NCI-H2196 (cell line): ENCODE measurements around the gene ASIC2.

Source experiments
- DNase-seq: peaks from one replicate; lab custom pipeline; 2025; ENCODE audit not compliant: unreplicated experiment; lab: John Stamatoyannopoulos, UW

ASIC2 gene

DNA sequence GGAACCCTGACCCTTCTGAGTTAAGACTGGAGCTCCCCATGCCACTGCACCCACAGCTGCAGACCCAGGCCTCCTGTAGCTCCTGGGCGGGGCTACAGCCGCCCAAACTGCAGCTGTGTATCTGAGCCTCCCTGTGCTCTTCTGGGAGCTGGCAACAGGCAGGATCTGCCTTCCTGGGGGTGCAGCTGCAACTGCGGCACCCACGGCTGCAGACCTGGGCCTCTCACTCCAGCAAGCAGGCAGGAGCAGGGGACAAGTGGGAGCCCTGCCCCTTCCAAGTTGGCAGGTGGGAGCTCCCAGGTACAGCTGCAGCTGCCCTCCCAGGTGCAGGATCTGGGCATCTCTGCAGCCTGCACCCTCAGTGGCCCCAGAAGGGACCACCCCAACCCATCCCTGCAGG, 259.9 kb downstream of the ASIC2 start:
- DNase-seq: no peak

DNA sequence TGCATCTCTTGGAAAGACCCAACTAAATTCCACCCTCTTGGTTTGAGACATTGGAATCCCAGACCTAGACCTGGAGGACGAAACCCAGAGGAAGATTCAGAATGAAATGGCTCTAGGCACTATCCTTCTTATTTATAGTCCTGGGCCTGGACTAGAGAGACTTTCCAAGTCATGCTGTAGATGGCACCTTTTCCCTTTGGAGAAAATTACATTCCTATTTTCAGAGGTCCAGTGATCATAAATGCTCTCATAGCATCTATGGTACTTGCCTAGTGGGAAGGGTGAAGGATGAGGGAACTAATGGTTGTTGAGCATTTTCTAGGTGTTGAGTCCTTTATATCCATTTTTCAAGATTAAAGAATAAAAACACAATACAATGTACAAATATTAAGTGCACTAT, 264.3 kb downstream of the ASIC2 start:
- DNase-seq: no peak

DNA sequence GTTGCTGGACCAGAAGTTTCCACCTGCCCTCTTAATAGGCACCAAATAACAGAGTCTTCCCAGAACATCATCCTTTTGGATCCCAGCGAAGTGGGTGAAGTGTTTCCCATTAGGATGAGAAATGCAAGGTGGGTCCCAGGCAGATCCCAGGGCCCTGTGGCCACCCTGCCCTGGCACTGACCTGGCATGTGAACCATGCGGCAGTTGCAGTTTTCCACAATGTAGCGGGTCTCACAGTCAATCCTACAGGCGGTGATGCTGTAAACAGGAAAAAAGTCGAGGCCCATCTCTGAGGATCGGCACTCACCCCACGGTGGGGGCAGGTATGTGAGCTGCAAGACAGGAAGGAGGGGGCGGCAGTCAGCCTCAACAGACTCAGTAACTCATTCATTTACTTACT, 265.0 kb downstream of the ASIC2 start:
- DNase-seq: no peak

DNA sequence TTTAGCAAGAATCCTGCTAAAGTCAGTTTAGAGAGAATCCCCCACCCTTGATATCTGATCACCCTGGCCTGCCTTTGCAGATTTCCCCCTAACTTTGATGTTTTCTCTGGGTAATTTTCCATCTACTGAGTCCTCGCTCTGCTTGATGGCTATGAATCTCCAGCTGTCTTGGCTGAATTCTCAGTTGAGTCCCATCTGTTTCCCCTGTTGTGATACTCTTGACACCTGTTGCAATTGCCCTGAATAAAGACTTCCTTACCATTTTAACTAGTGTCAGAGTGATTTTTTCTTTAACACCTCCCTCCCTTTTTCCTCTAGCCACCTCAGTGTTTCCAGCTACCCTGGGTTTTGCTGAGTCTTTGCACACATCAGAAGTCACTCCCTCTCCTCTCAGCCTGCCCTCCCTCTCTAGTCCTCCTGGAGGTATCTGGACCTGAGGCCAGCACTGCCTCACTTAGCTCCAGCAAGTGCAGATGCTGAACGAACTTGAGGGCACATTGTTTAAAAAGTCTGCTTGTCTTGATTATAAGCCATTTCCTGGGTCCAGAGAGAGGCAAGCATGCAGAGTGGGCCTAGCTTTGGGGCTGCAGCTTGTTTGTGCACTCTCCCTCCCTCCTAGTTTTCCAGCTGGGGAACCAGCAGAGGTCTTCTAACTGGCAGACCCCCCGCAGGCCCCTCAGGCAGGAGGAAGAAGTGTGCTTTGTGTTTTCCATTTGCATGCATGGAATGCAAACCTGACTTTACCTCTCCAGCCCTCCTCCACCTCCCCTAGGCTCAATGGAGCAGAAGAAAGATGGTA, 268.2 kb downstream of the ASIC2 start:
- DNase-seq: no peak

DNA sequence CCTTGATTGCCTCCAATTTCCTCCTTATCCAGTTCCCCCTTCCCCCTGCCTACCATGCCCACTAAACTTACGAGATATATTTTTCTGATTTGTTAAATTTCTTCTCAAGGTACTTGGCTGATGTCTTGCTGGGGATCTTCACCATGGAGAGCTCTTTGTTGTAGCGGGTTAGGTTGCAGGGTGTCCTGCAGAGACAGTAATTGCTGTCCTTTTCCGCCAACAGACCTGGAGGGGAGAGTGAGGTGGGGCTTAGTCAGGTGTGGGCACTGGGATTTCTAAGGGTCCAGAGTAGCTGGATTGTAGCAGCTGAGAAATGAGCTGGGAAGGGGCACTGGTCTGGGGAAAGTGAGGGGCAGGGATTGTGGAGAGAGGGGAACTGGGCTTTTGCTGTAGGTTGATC, 269.3 kb downstream of the ASIC2 start:
- DNase-seq: no peak

DNA sequence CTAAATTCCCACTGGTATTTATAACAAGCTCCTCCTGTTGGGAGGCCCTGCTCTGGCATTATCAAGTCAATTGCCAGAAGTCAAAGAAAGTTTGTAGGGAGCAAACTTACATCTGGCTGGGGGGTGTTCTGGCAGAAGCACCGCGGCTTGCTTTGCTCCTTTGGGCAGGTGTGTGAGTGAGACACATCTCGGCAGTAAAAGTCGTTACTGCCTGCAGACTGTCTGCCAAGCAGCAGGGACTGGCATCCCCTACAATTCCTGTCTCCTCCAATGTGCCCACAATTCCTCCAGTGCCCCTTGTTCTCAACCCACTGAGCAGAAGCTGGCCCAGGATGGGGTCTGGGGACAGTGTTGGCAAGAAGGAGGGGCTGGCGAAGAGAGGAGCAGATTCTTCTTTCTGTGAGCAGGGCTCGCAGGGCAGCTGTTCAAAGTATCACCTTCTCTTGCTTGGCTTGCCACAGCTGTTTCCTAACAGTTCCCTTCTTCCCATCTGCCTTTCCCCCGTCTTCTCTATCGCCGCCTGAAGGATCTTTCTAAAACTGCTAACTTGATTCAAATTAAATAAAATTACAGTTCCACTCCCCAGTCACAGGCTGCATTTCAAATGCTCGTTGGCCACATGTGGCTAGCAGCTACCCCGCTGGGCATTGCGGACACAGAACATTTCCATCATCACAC, 271.2 kb downstream of the ASIC2 start:
- no peak for DNase-seq

DNA sequence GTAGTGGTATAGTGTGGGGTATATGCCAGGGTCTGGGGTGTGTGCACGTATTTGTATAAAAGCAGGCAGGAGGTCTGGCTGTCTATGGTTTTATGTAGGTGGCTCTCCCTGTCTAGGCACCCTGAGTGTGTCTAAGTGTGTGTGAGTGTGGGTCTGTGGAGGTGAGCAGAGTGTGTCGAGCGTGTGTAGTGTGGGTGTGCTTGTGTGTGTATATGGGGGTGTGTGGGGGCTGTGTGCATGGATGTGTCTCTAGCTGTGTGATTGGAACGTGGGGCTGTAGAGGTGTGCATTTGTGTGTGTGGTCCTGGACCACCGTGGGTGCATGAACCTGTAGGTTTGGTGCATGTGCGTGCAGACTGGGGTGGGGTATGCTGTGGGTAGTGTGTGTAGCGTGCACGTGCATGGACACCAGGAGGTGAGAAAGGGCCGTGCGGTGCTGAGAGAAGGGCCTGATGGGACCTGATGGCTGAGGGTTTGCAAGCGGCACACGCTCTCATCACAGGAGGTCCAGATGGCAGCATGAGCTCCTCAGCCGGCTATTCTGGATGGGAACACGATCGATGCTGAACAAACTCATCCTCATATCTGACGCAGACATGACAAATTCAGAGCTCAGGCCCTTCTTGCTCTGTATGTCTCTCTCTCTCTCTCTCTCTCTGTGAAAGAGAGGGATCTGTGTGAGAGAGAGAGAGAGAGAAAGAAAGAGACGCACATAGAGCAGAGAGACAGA, 273.8 kb downstream of the ASIC2 start:
- DNase-seq: no peak

DNA sequence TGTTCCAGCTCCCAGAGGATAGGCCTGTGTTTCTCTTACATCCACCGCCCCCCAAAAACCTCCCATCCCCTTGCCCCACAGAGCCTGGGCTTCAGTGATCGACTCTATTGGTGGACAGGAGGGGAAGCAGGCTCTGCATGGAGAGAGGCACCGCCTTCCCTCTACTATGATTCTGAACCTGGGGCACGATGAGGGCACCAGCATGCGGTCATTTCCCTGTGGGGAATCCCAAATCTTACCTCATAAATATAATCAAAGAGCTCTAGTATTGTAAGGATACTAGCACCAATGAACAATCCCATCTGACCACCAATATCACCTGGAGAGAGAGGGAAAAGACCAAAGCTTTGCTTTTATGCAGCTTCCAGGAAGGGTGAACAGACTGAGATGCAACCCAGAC, 275.7 kb downstream of the ASIC2 start:
- DNase-seq: no peak

DNA sequence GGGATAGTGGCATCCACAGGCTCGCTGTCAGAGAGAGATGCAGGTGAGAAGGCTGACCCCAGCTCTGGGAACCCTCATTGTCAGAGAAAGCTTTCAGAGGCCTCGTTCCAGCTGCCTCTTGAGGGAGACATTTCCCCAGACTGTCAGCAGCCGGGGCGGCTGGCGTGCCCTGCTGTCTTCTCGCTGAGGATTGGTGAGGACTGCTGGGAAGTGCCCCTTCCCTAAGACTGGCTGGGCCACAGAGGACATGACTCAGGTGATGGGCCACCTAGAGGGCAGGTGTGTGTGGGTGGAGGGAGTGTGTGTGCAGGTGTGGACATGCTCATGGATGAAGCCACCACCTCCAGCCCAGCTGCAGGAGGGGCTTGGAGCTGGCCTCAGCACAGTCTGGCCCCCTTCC, 276.2 kb downstream of the ASIC2 start:
- no peak for DNase-seq

DNA sequence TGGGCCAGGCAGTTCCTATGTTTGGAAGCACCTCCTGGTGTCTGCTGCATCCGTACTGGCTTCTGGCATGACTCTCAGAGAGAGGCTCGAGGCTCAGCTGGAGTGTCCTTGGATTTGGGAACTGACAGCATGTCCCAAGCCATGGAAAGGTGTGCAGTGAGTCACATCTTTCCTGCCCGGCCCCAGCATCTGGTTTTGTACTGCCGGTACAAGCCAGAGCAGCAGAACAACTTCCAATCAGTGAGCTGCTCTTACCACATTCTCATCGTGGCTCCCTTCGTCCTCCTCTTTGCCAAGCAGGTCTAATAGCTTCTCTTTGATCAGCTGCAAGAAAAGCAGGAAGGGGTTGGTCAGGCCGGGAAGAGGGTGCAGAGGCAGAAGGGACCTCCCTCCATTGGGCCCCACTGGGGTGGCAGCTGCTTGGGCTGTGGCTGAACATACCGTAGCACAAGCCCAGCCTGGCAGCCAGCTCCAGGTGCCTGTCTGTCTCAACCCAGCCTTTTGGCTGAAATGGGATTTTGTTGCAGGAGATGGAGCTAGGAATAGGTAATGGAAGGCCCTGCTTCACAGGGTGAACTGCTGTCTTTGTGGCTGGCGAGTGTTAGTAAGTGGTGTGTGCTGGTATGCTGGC, 277.3 kb downstream of the ASIC2 start:
- DNase-seq: no peak

DNA sequence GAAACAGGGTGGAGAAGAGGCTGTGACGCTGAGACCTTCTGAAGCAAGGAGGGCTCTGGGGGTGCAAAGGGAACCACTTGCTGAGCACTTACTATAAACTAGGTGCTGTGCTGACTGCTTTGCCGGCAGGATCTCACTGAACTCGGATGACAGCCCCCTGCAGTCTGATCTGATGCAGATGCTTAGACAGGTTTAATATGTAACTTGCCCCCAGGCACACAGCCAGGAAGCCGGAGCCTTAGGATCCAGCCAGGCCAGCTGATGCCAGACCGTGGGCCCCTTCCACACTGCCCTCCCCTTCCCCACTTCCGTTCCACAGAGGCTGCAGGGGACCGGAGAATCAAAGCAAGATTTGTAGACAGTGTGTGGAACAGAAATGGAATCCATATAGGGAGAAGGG, 278.3 kb downstream of the ASIC2 start:
- no peak for DNase-seq

DNA sequence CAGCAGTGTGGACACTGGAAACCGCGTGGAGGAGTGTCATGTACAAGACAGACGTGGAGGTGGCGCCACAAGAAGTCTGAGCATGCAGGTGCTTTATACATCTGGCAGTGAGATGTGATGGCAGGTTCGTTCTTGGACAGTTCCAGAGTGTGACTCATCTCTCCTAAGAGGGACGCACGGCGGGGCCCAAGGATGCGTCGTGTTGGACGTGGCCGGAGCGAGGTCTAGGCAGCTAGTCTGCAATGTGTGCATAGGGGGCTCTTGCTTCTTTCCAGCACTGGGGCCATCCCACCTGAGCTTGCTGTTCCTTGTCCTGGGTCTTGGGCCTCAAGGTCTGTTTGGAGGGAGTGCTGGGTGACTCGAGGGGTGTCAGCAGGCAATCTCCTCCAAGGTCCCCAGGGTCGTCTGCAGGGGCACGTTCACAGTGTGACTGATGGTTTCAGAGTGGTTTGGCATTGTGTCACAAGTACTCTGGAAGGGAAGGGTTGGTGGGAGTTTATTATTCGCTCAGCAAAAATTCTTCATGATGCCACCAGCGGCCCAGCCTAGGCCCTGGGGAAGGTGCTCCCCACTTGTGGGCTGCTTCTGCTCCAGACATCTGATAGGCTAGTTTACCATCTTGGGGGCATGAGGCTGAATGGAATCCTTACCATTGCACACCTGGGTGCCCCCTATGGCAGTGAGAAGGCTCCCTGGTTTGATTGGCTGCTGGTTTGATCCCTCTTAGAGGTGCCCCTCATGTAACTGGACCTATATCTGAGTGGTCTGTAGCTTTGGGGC, 279.3 kb downstream of the ASIC2 start:
- DNase-seq: no peak

DNA sequence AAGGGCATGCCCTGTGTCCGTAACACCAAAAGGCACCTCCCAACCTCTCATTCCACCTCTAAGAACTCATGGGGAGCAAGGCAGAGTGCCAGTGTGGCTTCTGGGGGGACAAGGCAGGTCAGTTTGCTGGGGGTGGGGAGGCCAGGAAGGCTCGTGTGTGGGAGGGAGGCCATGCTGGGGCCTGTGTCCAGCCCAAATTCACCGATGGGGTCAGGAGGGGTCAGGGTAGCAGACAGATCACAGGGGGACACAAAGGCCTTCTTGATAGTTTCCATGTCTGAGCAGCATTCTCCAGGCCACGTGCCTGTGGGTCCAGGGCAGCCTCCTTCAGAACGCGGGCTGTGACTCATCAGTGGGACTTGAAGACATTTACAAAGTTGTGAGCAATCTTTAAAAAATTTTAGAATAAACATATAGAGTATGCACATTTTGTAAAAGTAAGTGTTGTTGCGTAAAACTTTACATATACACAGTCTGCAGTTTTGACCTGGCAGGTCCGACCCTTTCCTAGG, 280.5 kb downstream of the ASIC2 start:
- DNase-seq: no peak

DNA sequence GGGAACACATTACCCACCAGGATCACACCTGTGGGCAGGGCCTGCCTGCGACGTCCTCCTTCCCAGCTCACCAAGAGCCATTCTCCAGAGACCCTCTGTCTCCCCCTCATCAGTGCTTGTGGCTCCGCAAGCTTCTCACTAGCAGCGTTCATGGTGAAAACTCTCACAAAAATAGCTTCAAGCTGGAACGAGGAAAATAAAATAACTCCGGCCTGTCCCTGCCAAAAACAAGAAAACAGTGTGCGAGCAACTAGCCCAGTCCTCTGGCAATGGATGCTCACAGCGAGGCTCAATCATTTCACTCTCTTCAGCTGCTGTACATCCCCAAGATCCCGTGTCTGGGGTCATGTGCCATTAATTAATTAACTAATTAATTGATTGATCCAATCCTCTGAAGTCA, 283.5 kb downstream of the ASIC2 start:
- DNase-seq: no peak

DNA sequence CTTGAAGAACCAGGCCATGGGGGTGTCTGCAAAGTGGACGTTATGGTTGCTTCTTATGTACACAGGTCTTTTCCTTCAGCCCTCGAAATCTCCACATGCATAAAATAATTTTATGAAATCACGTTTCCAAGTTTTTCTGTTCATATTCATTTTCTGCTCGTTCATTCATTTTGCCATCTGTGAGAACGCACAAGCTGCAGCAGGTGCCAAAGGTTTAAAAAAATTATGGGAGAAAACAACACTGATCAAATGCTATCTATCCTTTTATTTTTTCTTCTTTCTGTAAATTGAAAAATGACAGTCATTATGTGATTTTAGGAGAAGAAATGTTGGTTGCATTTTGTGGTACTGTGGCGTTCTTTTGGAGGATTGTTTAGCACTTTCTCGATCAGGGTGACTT, 285.9 kb downstream of the ASIC2 start:
- no peak for DNase-seq

DNA sequence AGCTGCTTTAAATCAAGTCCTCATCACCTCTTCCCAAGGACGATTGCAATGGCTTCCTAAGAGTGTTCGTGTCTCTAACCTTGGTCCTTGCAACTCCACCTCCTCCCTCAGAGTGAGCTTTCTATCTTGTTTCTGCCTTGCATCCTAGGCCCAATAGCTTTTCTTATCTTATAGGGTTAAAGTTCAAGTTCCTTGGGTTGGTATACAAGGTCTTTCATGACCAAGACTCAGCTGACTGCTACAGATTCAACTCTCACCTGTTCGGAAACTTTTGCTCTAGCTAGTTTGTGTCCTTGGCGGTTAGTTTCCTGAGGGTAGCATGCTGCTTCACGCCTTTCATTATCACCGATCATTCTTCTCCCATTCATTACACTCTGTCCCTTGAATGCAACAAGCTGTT, 290.8 kb downstream of the ASIC2 start:
- DNase-seq: no peak

DNA sequence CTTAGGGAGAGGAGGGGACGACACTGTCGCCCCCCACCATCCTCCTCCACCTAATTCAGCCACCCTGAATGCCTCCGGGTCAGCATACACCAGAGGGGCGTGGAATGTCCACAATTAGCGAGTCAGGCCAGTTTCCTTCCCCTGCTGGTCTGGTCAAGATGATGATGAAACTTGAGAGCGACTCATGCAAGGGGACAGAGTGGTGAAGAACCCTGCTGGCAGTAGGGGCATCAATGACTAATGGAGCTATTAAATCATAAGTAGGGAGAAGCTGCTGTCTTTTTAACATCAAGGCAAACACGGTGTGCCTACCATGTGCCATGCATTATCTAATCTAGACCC, 294.2 kb downstream of the ASIC2 start:
- no peak for DNase-seq

DNA sequence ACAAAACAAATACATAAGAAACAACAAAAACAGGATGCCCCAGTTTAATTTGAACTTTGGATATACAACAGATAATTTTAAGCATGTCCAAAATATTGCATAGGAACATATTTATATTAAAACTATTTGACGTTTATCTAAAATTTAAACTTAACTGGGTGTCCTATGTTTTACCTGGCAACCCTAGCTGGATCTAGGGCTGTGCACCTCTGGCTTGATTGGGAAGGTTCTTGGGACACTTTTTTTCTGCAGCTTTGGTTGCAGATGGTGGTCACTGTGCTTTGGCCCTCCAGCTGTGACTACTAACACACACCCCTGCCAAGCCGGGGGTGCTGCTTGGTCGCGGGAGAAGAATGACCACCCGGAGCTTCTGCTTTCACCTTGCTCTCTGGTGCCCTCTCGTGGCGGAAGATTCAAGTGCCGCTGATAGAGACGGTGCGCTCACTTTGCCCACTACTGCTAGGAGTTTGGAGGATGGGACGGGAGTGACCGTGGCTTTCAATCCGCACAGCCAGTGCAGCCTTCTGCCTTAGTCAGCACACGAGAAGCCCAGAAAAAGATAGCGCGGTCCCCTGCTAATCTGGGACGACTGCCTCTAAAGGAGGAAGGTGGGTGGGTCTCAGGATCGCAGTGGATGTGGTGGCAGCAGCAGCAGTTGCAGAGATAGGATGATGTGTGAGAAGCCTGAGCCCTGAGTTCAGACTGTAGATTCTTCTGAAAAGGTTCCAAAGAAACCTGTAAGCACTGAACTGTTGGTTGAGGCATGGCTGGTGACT, 294.8 kb downstream of the ASIC2 start:
- DNase-seq: peak; percentile 47

DNA sequence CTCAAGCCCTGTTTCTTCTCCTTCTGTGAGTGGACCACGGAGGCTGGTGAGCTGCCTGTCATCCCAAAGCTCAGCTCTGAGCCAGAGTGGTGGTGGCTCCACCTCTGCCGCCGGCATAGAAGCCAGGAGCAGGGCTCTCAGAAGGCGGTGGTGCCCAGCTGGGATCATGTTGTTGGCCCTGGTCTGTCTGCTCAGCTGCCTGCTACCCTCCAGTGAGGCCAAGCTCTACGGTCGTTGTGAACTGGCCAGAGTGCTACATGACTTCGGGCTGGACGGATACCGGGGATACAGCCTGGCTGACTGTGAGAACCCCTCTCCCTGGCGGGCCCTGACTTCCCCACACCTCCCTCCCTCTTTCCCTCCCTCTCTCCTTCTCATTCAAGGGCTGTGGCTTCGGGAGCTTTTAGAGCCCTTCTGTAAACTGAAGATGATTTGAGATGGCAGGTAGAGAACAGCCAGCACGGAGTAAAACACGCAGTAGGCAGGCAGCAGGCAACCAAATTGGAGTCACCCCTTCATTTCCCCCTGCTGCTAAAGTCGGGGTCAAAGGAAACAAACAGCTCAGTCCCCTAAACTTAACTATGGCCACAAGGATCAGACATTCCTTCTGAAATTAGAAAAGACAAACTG, 297.6 kb downstream of the ASIC2 start:
- no peak for DNase-seq

DNA sequence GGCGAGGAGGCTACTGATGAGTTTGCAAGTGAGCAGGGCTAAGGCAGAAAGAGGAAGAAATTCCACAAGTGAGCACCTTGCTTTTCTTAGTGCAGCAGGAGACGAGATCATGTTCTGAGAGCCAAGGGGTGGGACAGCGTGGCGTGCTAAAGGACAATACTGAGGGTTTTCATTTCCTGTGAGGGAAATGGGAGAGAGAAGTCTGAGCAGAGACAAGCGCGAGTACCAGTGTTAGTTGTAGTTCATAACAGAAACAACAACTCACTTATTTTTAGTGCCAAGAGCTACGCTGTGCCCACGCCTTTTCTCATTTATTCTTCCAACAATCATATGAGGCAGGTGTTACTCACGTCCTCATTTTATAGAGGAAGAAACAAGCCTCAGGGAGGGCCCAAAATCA, 299.1 kb downstream of the ASIC2 start:
- DNase-seq: no peak
